Heart right ventricle (tissue), 16 donors: Measurements from ENCODE around the gene CDH23. TPM values are rescaled to one million over a fixed set of nuclear protein-coding genes. Genes with fewer than 3 reads are reported as not detected.

ENCODE experiments used
- ATAC-seq, 8 donors: fragments of 200-7000 bp; cut with Tn5 transposase; one replicate each; pipeline ENCODE4 v1.9.1; 2020; ENCODE audit warnings: mild to moderate bottlenecking in 8 of 8, moderate library complexity in 8 of 8, moderate number of reproducible peaks in 1 of 8
- DNase-seq, 2 donors: peaks; one replicate each; pipeline ENCODE4 v3.0.0-alpha.2; 2020
- H3K27ac ChIP-seq, 10 donors: fragments of 200-600 bp; sonication (generic) in 2 of 10; one replicate each; pipeline versions ENCODE4 v1.5.0 to v1.8.0; 2020 to 2022; ENCODE audit warnings: mild to moderate bottlenecking in 3 of 10
- H3K27me3 ChIP-seq, 7 donors: fragments of 200-600 bp; one replicate each; pipeline ENCODE4 v1.8.0; 2021 to 2022; ENCODE audit warnings: mild to moderate bottlenecking in 2 of 7
- H3K36me3 ChIP-seq, 9 donors: fragments of 200-600 bp; sonication (generic) in 1 of 9; one replicate each; pipeline versions ENCODE4 v1.5.0 to v1.8.0; 2020 to 2022; ENCODE audit warnings: mild to moderate bottlenecking in 2 of 9
- H3K4me1 ChIP-seq, 9 donors: fragments of 200-600 bp; sonication (generic) in 1 of 9; one replicate each; pipeline versions ENCODE4 v1.5.0 to v1.8.0; 2020 to 2022; ENCODE audit warnings: mild to moderate bottlenecking in 4 of 9
- H3K4me3 ChIP-seq, 10 donors: fragments of 200-600 bp; sonication (generic) in 2 of 10; one replicate each; pipeline versions ENCODE4 v1.5.0 to v1.8.0; 2020 to 2022; ENCODE audit warnings: mild to moderate bottlenecking in 7 of 10, moderate library complexity in 2 of 10
- H3K9me3 ChIP-seq, 11 donors: fragments of 200-600 bp in 10 of 11; sonication (generic) in 2 of 11; one replicate each; pipeline versions ENCODE4 v1.5.0 to v1.8.0; 2013 to 2022; ENCODE audit warnings: mild to moderate bottlenecking in 2 of 11, control low read depth in 1 of 11, moderate library complexity in 1 of 11
- CTCF ChIP-seq, 9 donors: fragments of 200-600 bp; sonication (generic) in 2 of 9; IDR thresholded peaks; one replicate each; pipeline versions ENCODE4 v1.5.0 to v1.8.0; 2021 to 2022; ENCODE audit warnings: antibody characterized with exemption in 9 of 9, mild to moderate bottlenecking in 5 of 9, moderate library complexity in 1 of 9
- WGBS, 2 donors: extraction: QIAGEN DNeasy Blood & Tissue Kit; methylation state at CpG; one replicate each; pipeline ENCODE4 v1.1.7; 2013; ENCODE audit warnings: inconsistent platforms in 1 of 2; 5-methylcytosine and 5-hydroxymethylcytosine counted together
- intact Hi-C, 10 donors: fragments of 100-400 bp; cut with DNase I; formaldehyde crosslinking; loops; one replicate each; pipeline versions ENCODE4 v1.11.1 to v1.14.2; 2022
- polyA plus RNA-seq, 2 donors: library from polyadenylated mRNA; stranded (reverse); fragments of 200-250 nt; gene quantifications; one replicate each; pipeline ENCODE4 v1.2.3, GENCODE V29; 2013
- total RNA-seq, 10 donors: library from RNA; stranded (reverse); fragmentation: NEBNext Ultra II Directional in 3 of 10; extraction: Animal tissue kit (Norgen Biotek cat#: 25700) in 3 of 10; gene quantifications; one replicate each; pipeline versions ENCODE4 v1.2.1 to v1.2.4, GENCODE V29; 2021 to 2023
- donor health status: Arrhythmogenic right ventricular cardiomyopathy.
- donor health status: ischemic (EF 13 %, LVEDD 7.1; RV severe dilation, severe dysfunction).
- donor health status: healthy with polysubstance abuse.
- donor health status: DM: no; HTN: yes; CAD: no.
- donor health status: DM: no; HTN: no; CAD: no.
- donor health status: ischemic (EF 25% LVEDD 6.9; RV normal size, moderate dysfunction).
- donor health status: ischemic (EF 25% LVEDD 5.7; RV mildly dilated, moderate dysfunction).
- donor health status: healthy.
- donor health status: DM: yes; HTN: yes; CAD: no.
- donor health status: Ischemic cardiomyopathy.
- donor health status: ischemic (EF 35%, LVEDD 5.7; RV mildly dilated, moderate dysfunction).
- donor health status: nonischemic (EF 11% LVEDD 7.7; RV severe dilation, severe dysfunction).
- donor health status: DM: yes; HTN: yes; CAD: no.
- donor health status: PGD.
- donor health status: ischemic (EF 29% LVEDD 5.4; RV normal size, mild dysfunction).
- donor health status: nonischemic (EF 23%, LVEDD 6.1; RV moderate dilation, normal function).

CDH23 gene
- total and polyA plus RNA-seq, 12 donors = 1.1 to 7.7 (median 4.6) TPM

GRCh38 chr10:71391701-71392100 is 5.0 kb upstream of the CDH23 start:
- peaks cover 0 to 26% (median 0%) of the 10 kb centered on the region in 7 donors for H3K27me3 ChIP-seq
- ATAC-seq = peak in 2 of 8 donors; percentile 20 to 32

GRCh38 chr10:71392292-71392691 is 4.4 kb upstream of the CDH23 start:
- Histone ChIP-seq H3K27me3 (peaks cover 0 to 32% (median 2%) of the 10 kb centered on the region in 7 donors), H3K4me1 (peaks cover 0 to 7% (median 2%) of the 10 kb centered on the region in 9 donors), H3K27ac (no peak overlapping the region), H3K36me3 (no peaks in the 10 kb centered on the region), H3K4me3 (no peak overlapping the region), H3K9me3 (no peaks in the 10 kb centered on the region)
- intact Hi-C loops = loop anchor here in 5 of 10 donors (5.0 to 10.0 kb wide), 6 partner anchors 93 to 503 kb away; no protein-coding TSS in a partner anchor
- DNase-seq (no peak), ATAC-seq (no peak)
- no peak for TF ChIP-seq CTCF (IDR thresholded peaks at IDR 0.05)
- 27 to 38% methylated on average over 1 of the region's 1 CpG for WGBS, 2 donors

More at GRCh38 chr10:71391701-71392100, 5.0 kb upstream of the CDH23 start:
- intact Hi-C loops = loop anchor here in 5 of 10 donors (5.0 to 10.0 kb wide), 6 partner anchors 93 to 503 kb away; no protein-coding TSS in a partner anchor
- Histone ChIP-seq H3K4me3 (no peak overlapping the region), H3K9me3 (no peaks in the 10 kb centered on the region), H3K27ac (no peak overlapping the region), H3K4me1 (peaks cover 0 to 5% (median 0%) of the 10 kb centered on the region in 9 donors), H3K36me3 (no peaks in the 10 kb centered on the region)
- 78 to 88% methylated on average over 5 of the region's 5 CpGs for WGBS, 2 donors
- no peak for DNase-seq
- TF ChIP-seq CTCF (IDR thresholded peaks at IDR 0.05) = no peak

- Histone ChIP-seq H3K4me1 (peaks cover 5 to 15% (median 10%) of the 10 kb centered on the region in 9 donors), H3K9me3 (no peaks in the 10 kb centered on the region), H3K27ac (no peak overlapping the region), H3K27me3 (peaks cover 0 to 40% (median 10%) of the 10 kb centered on the region in 7 donors), H3K36me3 (no peaks in the 10 kb centered on the region), H3K4me3 (no peak overlapping the region)
- intact Hi-C loops = loop anchor here in 5 of 10 donors (5.0 to 10.0 kb wide), 6 partner anchors 92 to 502 kb away; no protein-coding TSS in a partner anchor
- no peak for DNase-seq
- ATAC-seq = no peak
- WGBS, 2 donors = 85 to 86% methylated on average over 16 of the region's 16 CpGs
- no peak for TF ChIP-seq CTCF (IDR thresholded peaks at IDR 0.05)
These were observed 3.6 kb upstream of the CDH23 start for GRCh38 chr10:71392791-71393781.

- Histone ChIP-seq H3K27ac (no peak overlapping the region), H3K9me3 (no peaks in the 10 kb centered on the region), H3K36me3 (no peaks in the 10 kb centered on the region), H3K27me3 (peaks cover 0 to 49% (median 16%) of the 10 kb centered on the region in 7 donors), H3K4me1 (peaks cover 5 to 21% (median 15%) of the 10 kb centered on the region in 9 donors), H3K4me3 (no peak overlapping the region)
- DNase-seq (no peak), ATAC-seq (no peak)
- TF ChIP-seq CTCF (IDR thresholded peaks at IDR 0.05) = no peak
- intact Hi-C loops = loop anchor here in 5 of 10 donors (2.0 to 10.0 kb wide), 8 partner anchors 89 to 501 kb away; no protein-coding TSS in a partner anchor
- 91 to 94% methylated on average over 8 of the region's 8 CpGs for WGBS, 2 donors
These were observed 2.8 kb upstream of the CDH23 start for GRCh38 chr10:71393841-71394475.
